Thyroid gland (tissue), 4 donors: ENCODE results near the gene DUS1L. TPM values are rescaled to one million over a fixed set of nuclear protein-coding genes. Genes with fewer than 3 reads are reported as not detected.

Experiments used
- DNase-seq, 2 donors: peaks; one replicate each; pipeline ENCODE4 v3.0.0-alpha.2; 2019
- H3K27ac ChIP-seq, 3 donors: fragments of 200-600 bp; sonication (generic); 1 replicate in 2 of 3; 2 replicates in 1 of 3; pipeline ENCODE4 v1.5.1; 2016 to 2019; ENCODE audit warnings: mild to moderate bottlenecking in 1 of 3, moderate library complexity in 1 of 3
- H3K27me3 ChIP-seq: fragments of 200-600 bp; sonication (generic); one replicate; pipeline ENCODE4 v1.5.1; 2019
- H3K36me3 ChIP-seq, 2 donors: fragments of 200-600 bp; sonication (generic); one replicate each; pipeline ENCODE4 v1.5.1; 2016 to 2019
- H3K4me1 ChIP-seq, 2 donors: fragments of 200-600 bp; sonication (generic); one replicate each; pipeline ENCODE4 v1.5.1; 2017 to 2019
- H3K4me3 ChIP-seq, 3 donors: fragments of 200-600 bp; sonication (generic); replicated peaks in 1 of 3; 1 replicate in 2 of 3; 2 replicates in 1 of 3; pipeline ENCODE4 v1.5.1; 2016; ENCODE audit warnings: mild to moderate bottlenecking in 1 of 3
- H3K9me3 ChIP-seq: fragments of 200-600 bp; sonication (generic); one replicate; pipeline ENCODE4 v1.5.1; 2017
- POLR2A ChIP-seq, 2 donors: fragments of 450-650 bp; IDR thresholded peaks; one replicate each; pipeline ENCODE4 v1.6.1; 2017; ENCODE audit warnings: antibody characterized with exemption in 2 of 2, mild to moderate bottlenecking in 2 of 2, moderate library complexity in 1 of 2
- WGBS, 2 donors: methylation state at CpG; one replicate each; pipeline ENCODE4 v1.1.5; 2017; 5-methylcytosine and 5-hydroxymethylcytosine counted together
- intact Hi-C: fragments of 100-400 bp; cut with DNase I; formaldehyde crosslinking; loops from one replicate; pipeline ENCODE4 v1.15.1; 2023
- total RNA-seq, 4 donors: library from RNA; depleted of rRNA; stranded (reverse); fragments of >200 nt; gene quantifications; one replicate each; pipeline ENCODE4 v1.2.3, GENCODE V29; 2016
- TF ChIP-seq, protein P1 (sequence below), 6 experiments: fragments of 200-600 bp in 3 of 6; fragments of 450-650 bp in 3 of 6; sonication (generic) in 3 of 6; IDR thresholded peaks; one replicate each; pipeline ENCODE4 v1.5.1; 2016 to 2019; ENCODE audit warnings: antibody characterized with exemption in 6 of 6, mild to moderate bottlenecking in 2 of 6, inconsistent platforms in 1 of 6, moderate library complexity in 1 of 6

Gene DUS1L
- total RNA-seq, 4 donors from 2014 or later = 58.7 to 90.5 (median 75.5) TPM

DNA sequence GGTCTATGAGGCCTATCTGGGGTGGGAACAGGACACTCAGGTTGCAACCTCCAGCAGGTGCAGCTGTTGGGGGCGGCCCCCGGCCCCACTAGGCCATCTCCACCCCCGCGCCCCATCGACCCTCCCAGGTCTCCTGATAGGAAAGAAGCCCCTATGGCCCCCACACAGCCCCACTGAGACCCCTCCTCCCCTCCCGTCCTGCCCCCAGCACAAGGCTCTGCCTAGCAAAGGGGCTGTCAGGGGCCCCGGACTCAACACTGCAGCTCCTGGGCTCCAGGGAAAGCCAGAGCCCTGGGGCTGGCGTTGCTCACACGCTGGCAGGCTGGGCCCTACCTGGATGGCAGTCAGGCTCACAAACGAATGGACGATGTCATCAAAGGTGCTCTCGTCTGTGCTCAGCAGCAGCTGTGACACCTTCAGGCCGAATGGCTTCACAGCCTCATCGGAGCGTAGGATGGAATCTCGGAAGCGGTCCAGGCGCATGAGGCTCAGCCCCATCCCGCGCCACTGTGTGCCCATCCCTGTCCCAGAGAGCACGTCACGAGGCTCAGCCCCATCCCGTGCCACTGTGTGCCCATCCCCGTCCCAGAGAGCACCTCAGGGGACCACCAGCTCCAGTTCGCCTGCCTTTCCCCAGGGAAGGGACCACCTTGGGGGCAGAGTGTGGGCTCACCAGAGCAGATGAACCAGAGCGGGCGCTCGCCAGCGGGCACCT lies 25.1 kb upstream of the DUS1L start:
- 95 to 98% methylated on average over 8 to 24 of the region's 29 CpGs for WGBS, 2 donors
- Histone ChIP-seq H3K27ac (no peak overlapping the region), H3K4me1 (no peaks in the 10 kb centered on the region), H3K4me3 (no peak overlapping the region), H3K36me3 (peaks cover 87 to 93% of the 10 kb centered on the region in 2 donors), H3K9me3 (no peaks in the 10 kb centered on the region), H3K27me3 (no peaks in the 10 kb centered on the region)
- TF ChIP-seq POLR2A (IDR thresholded peaks at IDR 0.05) = no peak
- TF ChIP-seq, protein P1, sequence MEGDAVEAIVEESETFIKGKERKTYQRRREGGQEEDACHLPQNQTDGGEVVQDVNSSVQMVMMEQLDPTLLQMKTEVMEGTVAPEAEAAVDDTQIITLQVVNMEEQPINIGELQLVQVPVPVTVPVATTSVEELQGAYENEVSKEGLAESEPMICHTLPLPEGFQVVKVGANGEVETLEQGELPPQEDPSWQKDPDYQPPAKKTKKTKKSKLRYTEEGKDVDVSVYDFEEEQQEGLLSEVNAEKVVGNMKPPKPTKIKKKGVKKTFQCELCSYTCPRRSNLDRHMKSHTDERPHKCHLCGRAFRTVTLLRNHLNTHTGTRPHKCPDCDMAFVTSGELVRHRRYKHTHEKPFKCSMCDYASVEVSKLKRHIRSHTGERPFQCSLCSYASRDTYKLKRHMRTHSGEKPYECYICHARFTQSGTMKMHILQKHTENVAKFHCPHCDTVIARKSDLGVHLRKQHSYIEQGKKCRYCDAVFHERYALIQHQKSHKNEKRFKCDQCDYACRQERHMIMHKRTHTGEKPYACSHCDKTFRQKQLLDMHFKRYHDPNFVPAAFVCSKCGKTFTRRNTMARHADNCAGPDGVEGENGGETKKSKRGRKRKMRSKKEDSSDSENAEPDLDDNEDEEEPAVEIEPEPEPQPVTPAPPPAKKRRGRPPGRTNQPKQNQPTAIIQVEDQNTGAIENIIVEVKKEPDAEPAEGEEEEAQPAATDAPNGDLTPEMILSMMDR (IDR thresholded peaks at IDR 0.05) = no peak
- DNase-seq = no peak
- intact Hi-C loops = no loop called here

DNA sequence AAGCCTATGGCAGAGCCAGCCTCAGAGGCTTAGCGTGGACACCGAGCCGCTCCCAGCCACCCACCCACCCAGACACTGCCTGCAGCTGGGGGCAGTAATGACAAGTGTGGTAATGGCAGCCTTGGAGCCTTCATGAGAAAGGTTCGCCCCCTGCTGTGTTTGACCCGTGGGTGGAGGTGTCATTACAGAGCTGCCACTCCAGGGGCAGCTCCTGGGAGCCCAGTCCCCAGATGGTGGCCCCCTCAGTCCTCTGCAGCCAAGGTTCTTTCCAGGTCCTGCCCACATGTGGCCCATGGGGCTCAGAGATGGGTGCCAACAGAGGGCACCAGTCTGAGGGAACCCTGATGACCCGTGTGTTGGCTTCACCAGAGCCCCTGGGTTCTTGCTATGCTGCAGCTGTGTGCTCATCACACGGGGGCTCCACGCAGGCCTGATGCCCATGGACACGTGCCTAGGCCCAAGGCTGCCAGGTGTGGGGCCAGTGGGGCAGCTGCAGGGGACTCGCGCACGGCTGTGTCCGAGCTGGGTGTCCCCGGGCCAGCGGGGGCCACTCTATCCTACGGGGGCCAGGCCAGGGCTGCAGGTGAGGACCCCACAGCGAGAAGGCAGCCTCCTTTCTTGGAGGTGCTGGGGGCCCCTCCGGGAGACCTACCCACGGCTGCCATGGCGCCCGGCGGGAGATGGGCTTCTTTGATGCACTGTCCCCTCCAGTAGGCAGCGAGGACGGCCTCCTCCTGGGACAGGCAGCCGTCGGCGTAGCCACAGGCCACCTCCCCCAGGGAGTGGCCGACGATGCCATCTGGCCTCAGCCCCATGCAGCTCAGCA lies 24.3 kb upstream of the DUS1L start:
- no peak overlapping the region for H3K27ac ChIP-seq
- peaks cover 87 to 97% of the 10 kb centered on the region in 2 donors for H3K36me3 ChIP-seq
- H3K27me3 ChIP-seq = no peaks in the 10 kb centered on the region
- DNase-seq = no peak
- no peak overlapping the region for H3K4me3 ChIP-seq
- 93% methylated on average over 10 of the region's 29 CpGs; no CpG with 5 or more reads in 1 of the 2 donors for WGBS, 2 donors
- no peaks in the 10 kb centered on the region for H3K9me3 ChIP-seq
- intact Hi-C loops = no loop called here
- TF ChIP-seq, protein P1 (IDR thresholded peaks at IDR 0.05) = no peak
- TF ChIP-seq POLR2A (IDR thresholded peaks at IDR 0.05) = no peak
- no peaks in the 10 kb centered on the region for H3K4me1 ChIP-seq

DNA sequence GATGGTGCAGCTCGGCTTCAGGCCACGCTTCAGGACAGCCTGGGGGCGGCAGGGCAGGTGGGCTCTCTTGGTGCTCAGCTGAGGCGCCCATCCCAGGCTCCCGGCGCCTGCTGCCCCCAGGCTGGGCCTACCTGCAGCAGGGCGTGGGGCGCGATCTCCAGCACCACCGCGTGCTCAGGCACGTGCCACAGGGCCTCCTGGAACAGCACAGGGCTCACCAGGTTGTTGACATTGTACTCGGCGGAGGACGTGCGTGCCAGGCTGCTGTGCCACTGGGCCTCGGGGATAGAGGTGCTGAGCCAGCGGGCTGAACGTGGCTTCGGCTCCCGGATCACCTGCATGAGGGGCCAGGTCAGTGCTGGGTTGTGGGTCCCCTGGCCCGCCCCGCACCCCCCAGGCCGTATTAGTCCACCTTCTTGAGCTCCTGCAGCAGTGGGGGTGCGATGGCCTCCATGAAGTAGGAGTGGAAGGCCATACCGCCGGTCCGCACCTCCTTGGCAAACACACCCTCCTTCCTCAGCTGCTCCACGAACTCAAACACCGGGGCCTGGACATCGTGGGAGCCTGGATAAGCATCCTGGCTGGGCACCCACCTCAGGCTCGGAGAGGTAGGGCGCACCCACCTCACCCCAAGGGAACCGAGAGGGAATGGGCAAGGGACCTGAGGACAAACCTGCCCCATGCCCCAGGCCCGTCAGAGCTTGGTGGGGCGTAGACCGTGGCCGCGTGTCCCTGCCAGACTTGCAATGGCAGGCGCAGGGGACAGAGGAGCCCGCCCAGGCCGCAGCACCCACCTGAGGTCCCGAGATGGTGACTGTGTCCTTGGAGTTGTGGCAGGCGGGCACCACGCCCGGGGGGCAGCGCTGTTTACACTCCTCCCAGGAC lies 23.5 kb upstream of the DUS1L start:
- no peak overlapping the region for H3K4me3 ChIP-seq
- DNase-seq = no peak
- H3K9me3 ChIP-seq = no peaks in the 10 kb centered on the region
- WGBS, 2 donors = 96% methylated on average over 9 to 23 of the region's 47 CpGs
- no peaks in the 10 kb centered on the region for H3K4me1 ChIP-seq
- TF ChIP-seq POLR2A (IDR thresholded peaks at IDR 0.05) = no peak
- TF ChIP-seq, protein P1 (IDR thresholded peaks at IDR 0.05) = no peak
- intact Hi-C loops = no loop called here
- peaks cover 87 to 99% of the 10 kb centered on the region in 2 donors for H3K36me3 ChIP-seq
- H3K27me3 ChIP-seq = no peaks in the 10 kb centered on the region
- H3K27ac ChIP-seq = no peak overlapping the region

DNA sequence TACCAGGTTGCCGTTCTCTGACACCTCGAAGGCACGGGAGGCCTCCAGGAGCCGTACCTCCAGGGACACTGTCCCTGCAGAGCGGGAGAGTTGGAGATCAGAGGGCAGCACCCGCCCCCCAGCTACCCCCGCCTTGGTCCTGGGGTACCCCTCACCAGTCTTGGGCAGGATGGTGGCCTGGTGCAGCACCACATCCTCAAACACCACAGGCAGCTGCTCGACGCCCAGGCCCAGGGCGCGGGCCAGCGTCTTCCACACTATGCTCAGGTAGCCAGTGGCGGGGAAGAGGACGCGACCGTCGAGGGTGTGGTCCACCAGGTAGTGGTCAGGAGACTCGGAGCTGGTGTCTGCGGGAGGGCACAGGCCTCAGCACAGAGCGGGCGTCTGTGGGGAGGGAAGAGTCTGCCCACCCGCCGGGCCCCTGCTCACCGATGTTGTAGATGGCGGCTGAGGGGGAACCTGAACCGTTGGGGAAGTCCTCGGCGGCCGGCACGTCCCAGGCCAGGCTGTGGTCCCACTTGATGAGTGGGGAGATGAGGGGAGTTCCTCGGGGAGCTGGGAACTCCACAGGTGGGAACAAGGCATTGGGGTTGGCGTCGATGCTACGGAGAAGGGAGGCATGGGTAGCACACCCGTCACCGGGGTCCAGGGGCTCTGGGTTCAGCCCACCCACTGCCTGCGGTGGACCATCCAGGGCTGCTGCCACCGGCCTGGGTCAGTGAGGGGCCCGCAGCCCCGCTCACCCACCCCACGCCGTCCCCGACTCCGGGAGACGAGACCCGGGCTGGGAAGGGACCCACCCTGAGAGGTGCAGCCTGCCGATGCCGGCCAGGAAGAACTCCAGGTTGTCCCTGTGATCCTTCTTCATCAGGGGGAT lies 22.6 kb upstream of the DUS1L start:
- TF ChIP-seq, protein P1 (IDR thresholded peaks at IDR 0.05) = no peak
- TF ChIP-seq POLR2A (IDR thresholded peaks at IDR 0.05) = no peak
- intact Hi-C loops = no loop called here
- DNase-seq = no peak
- Histone ChIP-seq H3K4me1 (no peaks in the 10 kb centered on the region), H3K9me3 (no peaks in the 10 kb centered on the region), H3K36me3 (peaks cover 87 to 99% of the 10 kb centered on the region in 2 donors), H3K4me3 (no peak overlapping the region), H3K27ac (no peak overlapping the region), H3K27me3 (no peaks in the 10 kb centered on the region)
- WGBS, 2 donors = 92 to 95% methylated on average over 24 to 31 of the region's 48 CpGs
